Mesothelial cell of epicardium (in vitro differentiated cells): ENCODE measurements around the gene CRKL. TPM values are rescaled to one million over a fixed set of nuclear protein-coding genes. Genes with fewer than 3 reads are reported as not detected.
A peak's percentile ranks its signal among the peaks of the same experiment; 100 is the strongest.

Experiments
- DNase-seq, 2 experiments: peaks; one replicate each; pipeline ENCODE4 v3.0.0; 2021; ENCODE audit warnings: low spot score in 2 of 2; ENCODE audit not compliant: unreplicated experiment in 2 of 2
- H3K27ac Mint-ChIP-seq: 2 replicates; pipeline ENCODE4 v1.8.0; 2021; ENCODE audit warnings: mixed read lengths
- H3K27me3 Mint-ChIP-seq: 2 replicates; pipeline ENCODE4 v1.8.0; 2021; ENCODE audit warnings: low read depth, mixed read lengths
- H3K36me3 Mint-ChIP-seq: 2 replicates; pipeline ENCODE4 v1.8.0; 2021; ENCODE audit warnings: mixed read lengths
- H3K4me1 Mint-ChIP-seq: 2 replicates; pipeline ENCODE4 v1.8.0; 2021; ENCODE audit warnings: mixed read lengths
- H3K4me3 Mint-ChIP-seq: 2 replicates; pipeline ENCODE4 v1.8.0; 2021; ENCODE audit warnings: mild to moderate bottlenecking, moderate library complexity, mixed read lengths
- H3K9me3 Mint-ChIP-seq: 2 replicates; pipeline ENCODE4 v1.8.0; 2021; ENCODE audit warnings: mixed read lengths
- total RNA-seq: library from RNA; stranded (reverse); gene quantifications from 3 replicates; pipeline ENCODE4 v1.2.1, GENCODE V29; 2021
- TF ChIP-seq, protein P1 (sequence below): fragments of 200-600 bp; sonication (generic); IDR thresholded peaks from one replicate; pipeline ENCODE4 v1.5.0; 2021; ENCODE audit warnings: antibody characterized with exemption; ENCODE audit not compliant: unreplicated experiment

CRKL gene
- total RNA-seq, 1 donor from 2014 or later = 75.1 TPM

DNA sequence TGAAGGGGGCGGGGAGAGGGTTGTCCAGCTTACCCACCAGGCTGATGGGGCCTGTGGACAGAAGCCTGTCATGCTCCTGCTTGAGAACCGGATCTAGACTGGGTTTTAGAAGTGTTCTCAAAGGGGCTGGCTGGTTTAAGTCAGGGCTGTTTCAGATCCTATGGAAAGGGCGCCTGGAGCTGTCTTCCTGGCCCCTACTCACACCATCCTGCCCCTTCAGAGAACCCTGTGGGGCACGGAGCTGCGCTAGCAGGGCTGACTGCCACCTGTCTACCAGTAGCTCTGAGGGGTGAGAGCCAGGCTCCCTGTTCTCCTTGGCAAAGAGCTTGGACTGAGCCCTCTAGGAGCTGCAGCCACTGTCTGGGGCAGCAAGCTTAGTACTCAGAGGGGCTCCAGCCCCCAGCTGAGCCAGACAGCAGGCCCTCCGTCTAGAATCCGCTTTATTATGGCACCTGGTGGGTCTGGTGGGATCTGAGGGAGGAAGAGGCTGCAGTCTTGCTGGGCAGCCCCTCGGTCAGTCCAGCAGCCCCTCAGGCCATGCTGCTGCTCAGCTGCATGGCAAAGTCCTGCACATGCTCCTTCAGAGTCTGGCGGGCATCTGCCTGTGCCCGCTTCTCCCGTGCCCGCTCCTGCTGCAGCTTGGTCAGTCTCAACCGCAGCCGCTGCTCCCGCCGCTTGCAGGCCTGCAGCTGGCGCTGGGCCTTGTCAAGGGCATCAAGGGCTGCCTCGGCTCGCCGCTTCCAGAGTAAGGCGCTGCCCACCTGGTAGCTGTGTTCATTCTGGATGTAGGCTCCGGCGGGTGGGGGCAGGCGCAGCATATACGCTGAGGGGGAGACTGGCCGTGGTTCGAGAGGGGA is 82.4 kb downstream of the CRKL start:
- no peaks in the 10 kb centered on the region for H3K27me3 Mint-ChIP-seq
- H3K4me1 Mint-ChIP-seq = peaks cover 31% of the 10 kb centered on the region
- TF ChIP-seq, protein P1, sequence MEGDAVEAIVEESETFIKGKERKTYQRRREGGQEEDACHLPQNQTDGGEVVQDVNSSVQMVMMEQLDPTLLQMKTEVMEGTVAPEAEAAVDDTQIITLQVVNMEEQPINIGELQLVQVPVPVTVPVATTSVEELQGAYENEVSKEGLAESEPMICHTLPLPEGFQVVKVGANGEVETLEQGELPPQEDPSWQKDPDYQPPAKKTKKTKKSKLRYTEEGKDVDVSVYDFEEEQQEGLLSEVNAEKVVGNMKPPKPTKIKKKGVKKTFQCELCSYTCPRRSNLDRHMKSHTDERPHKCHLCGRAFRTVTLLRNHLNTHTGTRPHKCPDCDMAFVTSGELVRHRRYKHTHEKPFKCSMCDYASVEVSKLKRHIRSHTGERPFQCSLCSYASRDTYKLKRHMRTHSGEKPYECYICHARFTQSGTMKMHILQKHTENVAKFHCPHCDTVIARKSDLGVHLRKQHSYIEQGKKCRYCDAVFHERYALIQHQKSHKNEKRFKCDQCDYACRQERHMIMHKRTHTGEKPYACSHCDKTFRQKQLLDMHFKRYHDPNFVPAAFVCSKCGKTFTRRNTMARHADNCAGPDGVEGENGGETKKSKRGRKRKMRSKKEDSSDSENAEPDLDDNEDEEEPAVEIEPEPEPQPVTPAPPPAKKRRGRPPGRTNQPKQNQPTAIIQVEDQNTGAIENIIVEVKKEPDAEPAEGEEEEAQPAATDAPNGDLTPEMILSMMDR = no peak
- H3K36me3 Mint-ChIP-seq = peaks cover 2% of the 10 kb centered on the region
- H3K4me3 Mint-ChIP-seq = peak overlapping the region; percentile 89
- DNase-seq = no peak
- no peaks in the 10 kb centered on the region for H3K9me3 Mint-ChIP-seq
- no peak overlapping the region for H3K27ac Mint-ChIP-seq

DNA sequence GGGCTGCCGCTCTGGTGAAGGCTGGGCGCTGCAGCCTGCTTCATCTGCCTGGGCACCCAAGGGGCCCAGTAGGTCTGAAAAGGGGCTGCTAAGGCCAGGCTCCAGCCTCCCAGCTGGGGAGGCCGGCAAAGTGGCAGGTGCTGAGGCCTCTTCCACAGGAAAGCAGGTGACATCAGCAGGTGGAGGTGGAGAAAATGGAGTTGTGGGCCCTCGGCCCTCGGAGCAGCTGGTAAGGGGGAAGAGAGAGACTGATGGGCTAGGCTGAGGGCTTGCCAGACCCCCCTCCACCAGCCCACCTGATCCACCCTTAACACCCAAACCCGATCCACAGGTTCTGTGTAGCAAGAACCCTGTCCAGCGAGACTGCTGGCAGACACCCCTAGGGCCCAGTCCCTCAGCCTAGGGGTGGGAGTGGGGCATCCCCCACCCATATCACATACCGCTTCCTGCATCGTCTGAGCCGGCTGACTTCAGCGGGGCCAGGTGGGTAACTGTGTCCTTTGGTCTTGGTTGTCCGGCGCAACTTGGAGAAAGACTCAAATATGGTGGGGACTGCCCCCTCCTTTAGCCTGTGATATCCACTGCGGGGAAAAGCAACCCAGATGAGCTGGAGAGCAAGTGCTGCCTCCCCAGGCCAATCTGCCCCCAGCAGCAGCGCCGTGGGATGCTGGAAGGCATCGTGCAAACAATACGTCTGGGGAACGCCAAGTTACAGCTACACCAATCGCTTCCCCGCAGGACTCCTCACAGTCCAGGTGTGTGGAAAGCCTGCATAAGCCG is 83.2 kb downstream of the CRKL start:
- no peak for DNase-seq
- Mint-ChIP-seq H3K27ac (peak overlapping the region; percentile 99), H3K27me3 (no peaks in the 10 kb centered on the region), H3K9me3 (no peaks in the 10 kb centered on the region), H3K4me1 (peaks cover 31% of the 10 kb centered on the region), H3K36me3 (no peaks in the 10 kb centered on the region), H3K4me3 (peak overlapping the region; percentile 89)
- TF ChIP-seq, protein P1 = no peak

DNA sequence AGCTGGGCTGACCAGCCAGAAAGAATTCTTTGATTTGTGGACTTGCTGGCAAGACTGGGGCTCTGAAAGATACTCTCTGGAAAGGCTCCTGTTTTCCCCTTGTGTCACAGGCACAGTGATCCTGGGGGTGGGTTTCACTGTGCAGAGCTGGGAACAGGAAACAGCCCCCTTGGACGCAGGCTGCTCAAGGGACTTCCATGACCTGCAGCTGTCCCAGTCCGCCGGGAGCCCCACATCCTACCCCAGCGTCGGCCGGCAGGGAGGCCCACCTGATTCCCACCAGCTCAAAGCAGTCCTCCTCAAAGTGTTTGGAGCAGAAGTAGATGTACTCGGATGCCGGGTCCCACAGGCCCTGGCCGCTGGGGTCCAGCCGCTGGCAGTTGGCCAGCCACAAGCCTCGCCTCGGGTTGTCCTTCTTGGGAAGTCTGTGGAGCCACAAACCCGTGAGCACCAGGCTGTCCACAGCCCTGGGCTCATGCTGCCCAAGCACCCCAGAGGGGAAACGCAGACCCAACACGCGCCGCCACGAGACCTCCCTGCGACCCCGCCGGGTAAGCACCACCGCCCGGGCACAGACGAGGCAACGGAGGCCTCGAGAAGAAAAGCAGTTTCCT is 83.9 kb downstream of the CRKL start:
- H3K27me3 Mint-ChIP-seq = no peaks in the 10 kb centered on the region
- H3K4me3 Mint-ChIP-seq = peak overlapping the region; percentile 89
- TF ChIP-seq, protein P1 = no peak
- H3K36me3 Mint-ChIP-seq = no peaks in the 10 kb centered on the region
- H3K27ac Mint-ChIP-seq = peak overlapping the region; percentile 99
- peaks cover 31% of the 10 kb centered on the region for H3K4me1 Mint-ChIP-seq
- no peaks in the 10 kb centered on the region for H3K9me3 Mint-ChIP-seq
- no peak for DNase-seq

DNA sequence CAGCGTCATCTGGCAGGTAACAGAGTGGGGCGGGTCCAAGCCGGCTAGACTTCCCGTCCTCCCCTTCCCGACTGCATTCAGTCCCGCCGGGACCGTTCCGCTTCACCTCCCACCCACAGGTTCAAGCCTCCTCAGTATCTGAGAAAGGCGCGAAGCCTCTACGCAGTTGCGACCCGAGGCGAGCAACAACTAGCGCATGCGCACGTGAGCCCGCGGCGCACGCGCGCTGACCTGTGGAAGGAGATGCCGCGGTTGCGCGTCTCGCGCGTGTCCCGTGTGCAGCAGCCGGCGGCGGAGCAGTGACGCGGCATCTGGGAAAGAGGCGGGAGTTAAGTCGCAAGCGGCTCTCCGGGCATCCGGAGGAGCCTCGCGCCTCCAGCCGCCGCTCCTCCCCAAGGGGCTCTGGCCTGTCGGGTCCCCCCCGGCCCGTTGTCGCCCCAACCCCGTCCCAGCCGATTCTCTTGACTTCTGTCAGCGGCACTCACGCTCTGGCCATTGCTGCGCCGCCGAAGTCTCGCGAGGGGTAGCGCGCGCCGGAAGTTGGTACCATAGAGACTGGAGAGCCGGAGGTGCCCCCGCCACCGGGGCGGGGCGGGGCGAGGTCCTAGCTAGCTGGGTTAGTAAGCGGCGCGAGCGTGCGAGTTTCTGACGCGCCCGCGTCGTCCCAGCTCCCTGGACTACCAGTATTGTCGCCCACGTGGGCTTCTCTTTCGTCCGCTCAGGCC is 84.6 kb downstream of the CRKL start, which contains the start of gene THAP7:
Gene THAP7, minus strand, starts transcription at position 518 of the 725 bp plus-strand sequence. Its CDS starts 207 bp downstream, at position 311.
- DNase-seq = peak; percentile 90 to 94
- Mint-ChIP-seq H3K27me3 (no peaks in the 10 kb centered on the region), H3K9me3 (no peaks in the 10 kb centered on the region), H3K4me3 (peak within 1 kb of the TSS; percentile 89), H3K4me1 (peaks cover 31% of the 10 kb centered on the region), H3K36me3 (no peaks in the 10 kb centered on the region), H3K27ac (peak within 1 kb of the TSS; percentile 99)
- TF ChIP-seq, protein P1 = no peak

Other genes starting within 250 kb of the CRKL start
- not detected in 3 replicates for gene SERPIND1, start 143.3 kb upstream of the CRKL start, total RNA-seq
- gene PI4KA, start 58.6 kb upstream of the CRKL start, total RNA-seq = 108 to 110 TPM (median 109 TPM) in 3 replicates
- gene SNAP29, start 58.4 kb upstream of the CRKL start, total RNA-seq = 15.0 to 18.9 TPM (median 15.1 TPM) in 3 replicates
- 2.4 to 3.2 TPM (median 2.5 TPM) in 3 replicates for gene AIFM3, start 49.8 kb downstream of the CRKL start, total RNA-seq
- 92.3 to 101 TPM (median 97.3 TPM) in 3 replicates for gene LZTR1, start 64.9 kb downstream of the CRKL start, total RNA-seq
- gene THAP7, start 84.7 kb downstream of the CRKL start, total RNA-seq = 19.7 to 22.8 TPM (median 22.0 TPM) in 3 replicates
- 0.72 to 1.1 TPM (median 0.88 TPM) in 3 replicates for gene P2RX6, start 97.8 kb downstream of the CRKL start, total RNA-seq
- 3.2 to 3.7 TPM (median 3.2 TPM) in 3 replicates for gene SLC7A4, start 115.2 kb downstream of the CRKL start, total RNA-seq
- 0.18 TPM in 1 of 3 replicates, not detected in the others for gene LRRC74B, start 128.5 kb downstream of the CRKL start, total RNA-seq